Endothelial cell of hepatic sinusoid (primary cell): Measurements from ENCODE around the gene FILIP1L.

ENCODE experiments used
- in situ Hi-C: cut with HindIII; loops from 2 replicates; pipeline ENCODE4 v1.10.0; 2017; ENCODE audit warnings: low sequenced_read_pairs

The FILIP1L gene

GRCh38 chr3:99984668-99985067 lies 129.6 kb downstream of the FILIP1L start:
- in situ Hi-C loops = no loop called here

GRCh38 chr3:99984139-99984538 lies 130.2 kb downstream of the FILIP1L start:
- in situ Hi-C loops = no loop called here

GRCh38 chr3:99982650-99983049 lies 131.7 kb downstream of the FILIP1L start:
- in situ Hi-C loops = no loop called here

- in situ Hi-C loops = no loop called here
These were observed 133.2 kb downstream of the FILIP1L start for GRCh38 chr3:99981138-99981537.

GRCh38 chr3:99980606-99981005 lies 133.7 kb downstream of the FILIP1L start:
- in situ Hi-C loops = no loop called here

- in situ Hi-C loops = no loop called here
These were observed 136.1 kb downstream of the FILIP1L start for GRCh38 chr3:99978221-99978620.

GRCh38 chr3:99976584-99976983 lies 137.7 kb downstream of the FILIP1L start:
- in situ Hi-C loops = no loop called here

GRCh38 chr3:99974989-99975388 lies 139.3 kb downstream of the FILIP1L start:
- in situ Hi-C loops = no loop called here

GRCh38 chr3:99972380-99973104 lies 141.8 kb downstream of the FILIP1L start:
- in situ Hi-C loops = no loop called here

GRCh38 chr3:99971761-99972160 lies 142.5 kb downstream of the FILIP1L start:
- in situ Hi-C loops = no loop called here

GRCh38 chr3:99970198-99970597 lies 144.1 kb downstream of the FILIP1L start:
- in situ Hi-C loops = no loop called here

GRCh38 chr3:99969136-99969535 lies 145.2 kb downstream of the FILIP1L start:
- in situ Hi-C loops = no loop called here

GRCh38 chr3:99967796-99968195 lies 146.5 kb downstream of the FILIP1L start:
- in situ Hi-C loops = no loop called here

GRCh38 chr3:99966662-99967416 lies 147.5 kb downstream of the FILIP1L start:
- in situ Hi-C loops = no loop called here

- in situ Hi-C loops = no loop called here
These were observed 148.5 kb downstream of the FILIP1L start for GRCh38 chr3:99965681-99966408.

GRCh38 chr3:99965077-99965476 lies 149.2 kb downstream of the FILIP1L start:
- in situ Hi-C loops = no loop called here

GRCh38 chr3:99962703-99963102 lies 151.6 kb downstream of the FILIP1L start:
- in situ Hi-C loops = no loop called here

GRCh38 chr3:99961756-99962515 lies 152.4 kb downstream of the FILIP1L start:
- in situ Hi-C loops = no loop called here

GRCh38 chr3:99960941-99961340 lies 153.4 kb downstream of the FILIP1L start:
- in situ Hi-C loops = no loop called here

GRCh38 chr3:99960123-99960878 lies 154.0 kb downstream of the FILIP1L start:
- in situ Hi-C loops = no loop called here
